K562 (cell line): ENCODE results near the gene DAB1. TPM values are rescaled to one million over a fixed set of nuclear protein-coding genes. Genes with fewer than 3 reads are reported as not detected.

Source experiments
- ATAC-seq: fragments of 200-7000 bp; cut with Tn5 transposase; 3 replicates; pipeline ENCODE4 v1.9.1; 2020; ENCODE audit warnings: moderate library complexity
- BruUV-seq: library from RNA; stranded (reverse); fragments of 400-500 nt; replicated peaks from 2 replicates; lab custom pipeline; 2021; lab: Mats Ljungman, UMichigan
- CTCF ChIA-PET: fragments of 300-600 bp; formaldehyde crosslinking; extraction: SDS; loops from one replicate; lab custom pipeline; 2021; ENCODE audit warnings: low intra/inter-chr PET ratio; lab: Yijun Ruan, JAX
- POLR2A ChIA-PET: fragments of 300-600, 350-650 bp; sonication (Branson Sonifier 250); formaldehyde crosslinking; extraction: SDS; loops from one replicate; lab custom pipeline; 2021; ENCODE audit warnings: antibody characterized with exemption, inconsistent platforms; lab: Yijun Ruan, JAX
- DNase-seq, 4 experiments: peaks; one replicate each; pipeline versions ENCODE4 v3.0.0 to v3.0.0-alpha.2; 2011 to 2018; ENCODE audit warnings: low spot score in 3 of 4, mixed read lengths in 3 of 4; ENCODE audit errors: extremely low read depth in 1 of 4
- FAIRE-seq: peaks from 2 replicates; lab custom pipeline; 2011; peaks lifted over from hg19 to GRCh38; lab: Jason Lieb, UNC
- H2AFZ ChIP-seq: 2 replicates; pipeline ENCODE4 v1.6.0; 2011; ENCODE audit warnings: low read depth, low read length, control low read depth, inconsistent platforms
- H3K27ac ChIP-seq: fragments of 200-600 bp; 3 replicates; pipeline ENCODE4 v1.8.0; 2011; ENCODE audit warnings: low read depth, mild to moderate bottlenecking, control low read depth, inconsistent platforms, low read length, moderate library complexity, mixed read lengths; ENCODE audit errors: extremely low read depth
- H3K27me3 ChIP-seq, 2 experiments: fragments of 300-600 bp in 1 of 2; 2 replicates in 1 of 2; 3 replicates in 1 of 2; pipeline versions ENCODE4 v1.6.0 to v1.8.0; 2011; ENCODE audit warnings: inconsistent platforms in 2 of 2, low read length in 2 of 2, mild to moderate bottlenecking in 1 of 2, mixed read lengths in 1 of 2, moderate library complexity in 1 of 2; ENCODE audit not compliant: control insufficient read depth in 2 of 2, insufficient read depth in 2 of 2
- H3K36me3 ChIP-seq: fragments of 300-600 bp; 3 replicates; pipeline ENCODE4 v1.8.0; 2011; ENCODE audit warnings: mild to moderate bottlenecking, low read length, inconsistent platforms; ENCODE audit not compliant: control insufficient read depth, insufficient read depth
- H3K4me1 ChIP-seq, 2 experiments: fragments of 200-600 bp in 1 of 2; replicated peaks in 1 of 2; 2 replicates in 1 of 2; 3 replicates in 1 of 2; pipeline versions ENCODE4 v1.5.1 to v1.8.0; 2011; ENCODE audit warnings: inconsistent platforms in 2 of 2, low read length in 2 of 2, mild to moderate bottlenecking in 1 of 2, mixed read lengths in 1 of 2, moderate library complexity in 1 of 2; ENCODE audit not compliant: control insufficient read depth in 2 of 2, insufficient read depth in 2 of 2
- H3K4me2 ChIP-seq: 2 replicates; pipeline ENCODE4 v1.6.1; 2011; ENCODE audit warnings: low read length, control low read depth, inconsistent platforms, mixed read lengths; ENCODE audit not compliant: insufficient read depth
- H3K4me3 ChIP-seq: fragments of 200-600 bp; sonication (generic), shearing (Covaris generic); 2 replicates; pipeline ENCODE4 v1.5.1; 2016; ENCODE audit warnings: control low read depth, inconsistent platforms
- H3K79me2 ChIP-seq: fragments of 200-600 bp; 3 replicates; pipeline ENCODE4 v1.8.0; 2011; ENCODE audit warnings: low read length, inconsistent platforms; ENCODE audit not compliant: control insufficient read depth, insufficient read depth
- H3K9ac ChIP-seq, 2 experiments: 2 replicates each; pipeline versions ENCODE4 v1.6.0 to v1.6.1; 2011; ENCODE audit warnings: low read depth in 2 of 2, low read length in 2 of 2, control low read depth in 1 of 2, inconsistent platforms in 1 of 2, mild to moderate bottlenecking in 1 of 2, mixed read lengths in 1 of 2; ENCODE audit not compliant: insufficient read depth in 1 of 2
- H3K9me1 ChIP-seq: one replicate; pipeline ENCODE4 v1.6.0; 2011; ENCODE audit warnings: inconsistent platforms, mild to moderate bottlenecking, low read length, moderate library complexity; ENCODE audit not compliant: control insufficient read depth, insufficient read depth
- H3K9me3 ChIP-seq: replicated peaks from 2 replicates; pipeline ENCODE4 v1.5.1; 2011; ENCODE audit warnings: low read depth, low read length, inconsistent platforms; ENCODE audit not compliant: control insufficient read depth, insufficient read depth
- H4K20me1 ChIP-seq: replicated peaks from 2 replicates; pipeline ENCODE4 v1.6.1; 2011; ENCODE audit warnings: low read length, inconsistent platforms, mixed read lengths; ENCODE audit not compliant: control insufficient read depth, insufficient read depth
- ARNT ChIP-seq, 2 experiments: fragments of 450-650 bp; IDR thresholded peaks; 2 replicates each; pipeline ENCODE4 v1.6.1; 2016; ENCODE audit warnings: mild to moderate bottlenecking in 1 of 2
- CBX5 ChIP-seq: IDR thresholded peaks from 2 replicates; pipeline ENCODE4 v1.6.1; 2014; ENCODE audit warnings: low read depth, borderline replicate concordance
- CTBP1 ChIP-seq: fragments of 450-650 bp; IDR thresholded peaks from 2 replicates; pipeline ENCODE4 v1.6.1; 2016; ENCODE audit warnings: borderline replicate concordance
- MCM5 ChIP-seq: fragments of 450-650 bp; IDR thresholded peaks from 2 replicates; pipeline ENCODE4 v1.6.1; 2016; ENCODE audit warnings: low read depth
- POLR2A ChIP-seq: fragments of 450-650 bp; conservative IDR thresholded peaks from 2 replicates; pipeline ENCODE4 v1.6.1; 2016
- POLR3A ChIP-seq: IDR thresholded peaks from 2 replicates; pipeline ENCODE4 v1.6.1; 2011; ENCODE audit warnings: borderline replicate concordance, mild to moderate bottlenecking, moderate library complexity; ENCODE audit not compliant: insufficient read length, insufficient read depth; ENCODE audit errors: extremely low read depth
- RB1 ChIP-seq: fragments of 450-650 bp; IDR thresholded peaks from 2 replicates; pipeline ENCODE4 v1.6.1; 2017; ENCODE audit warnings: low read depth, mild to moderate bottlenecking
- SMAD1 ChIP-seq: fragments of 150-350 bp; IDR thresholded peaks from 2 replicates; pipeline ENCODE4 v1.6.1; 2014; ENCODE audit warnings: low read length, low read depth; ENCODE audit not compliant: partially characterized antibody
- SP1 ChIP-seq: sonication (generic); formaldehyde crosslinking; IDR thresholded peaks from 2 replicates; pipeline ENCODE4 v1.8.1; 2022; ENCODE audit warnings: mild to moderate bottlenecking, missing genetic modification reagents
- THRB ChIP-seq: fragments of 450-650 bp; formaldehyde crosslinking; conservative IDR thresholded peaks from 2 replicates; pipeline ENCODE4 v1.4.0; 2022; ENCODE audit warnings: mild to moderate bottlenecking, missing genetic modification characterization
- ZFP1 ChIP-seq: fragments of 450-650 bp; formaldehyde crosslinking; IDR thresholded peaks from 2 replicates; pipeline ENCODE4 v1.4.0; 2020; ENCODE audit warnings: mild to moderate bottlenecking, mixed read lengths
- ZNF717 ChIP-seq: fragments of 250-450 bp; sonication (Bioruptor Pico); IDR thresholded peaks from 2 replicates; pipeline ENCODE4 v1.5.0; 2021
- WGBS: fragments of 100-300 bp; shearing (Covaris generic); methylation state at CpG from one replicate; pipeline ENCODE4 v1.1.6; 2016; ENCODE audit warnings: low coverage, mixed read lengths; ENCODE audit not compliant: insufficient coverage; ENCODE audit errors: missing lambda C conversion rate; 5-methylcytosine and 5-hydroxymethylcytosine counted together
- in situ Hi-C: fragments of 300-500 bp; cut with MboI; formaldehyde crosslinking; loops from 4 replicates; pipeline ENCODE4 v1.15.0; 2018; ENCODE audit warnings: inconsistent platforms, mixed read lengths
- intact Hi-C: fragments of 100-400 bp; cut with micrococcal nuclease; formaldehyde crosslinking; loops from 2 replicates; pipeline ENCODE4 v1.14.2; 2022
- polyA plus RNA-seq, 8 experiments: library from polyadenylated mRNA; depleted of rRNA in 4 of 8; stranded (reverse) in 5 of 8; unstranded in 3 of 8; fragments of >200 nt; fragmentation: Nextera tagmentation in 2 of 8; fragmentation: Illumina TruSeq in 1 of 8; extraction: Ambion mirVana in 2 of 8; extraction: Trizol in 1 of 8; gene quantifications; 2 replicates each; pipeline versions ENCODE4 v1.2.1 to v1.2.3, GENCODE V29; 2011 to 2014; ENCODE audit warnings: inconsistent platforms in 1 of 8, missing spikeins in 1 of 8
- total RNA-seq, 7 experiments: library from RNA; depleted of rRNA in 6 of 7; stranded (reverse); fragments of >200 nt in 6 of 7; fragmentation: Illumina TruSeq in 2 of 7; extraction: Trizol in 2 of 7; gene quantifications; 2 replicates each; pipeline versions ENCODE4 v1.2.1 to v1.2.3, GENCODE V29; 2011 to 2021; ENCODE audit warnings: low replicate concordance in 1 of 7
- TF ChIP-seq, protein P1 (sequence below): fragments of 450-650 bp; conservative IDR thresholded peaks from 2 replicates; pipeline ENCODE4 v1.6.1; 2016; ENCODE audit warnings: missing genetic modification characterization, low read depth, mild to moderate bottlenecking, missing compliant biosample characterization, moderate library complexity
- TF ChIP-seq, protein P2 (sequence below): sonication (generic); formaldehyde crosslinking; IDR thresholded peaks from 2 replicates; pipeline ENCODE4 v1.8.1; 2022; ENCODE audit warnings: missing genetic modification reagents
- TF ChIP-seq, protein P3 (sequence below): sonication (generic); formaldehyde crosslinking; IDR thresholded peaks from 2 replicates; pipeline ENCODE4 v1.8.0; 2022; ENCODE audit warnings: mild to moderate bottlenecking, missing genetic modification reagents

DAB1 gene
- total and polyA plus RNA-seq, 9 of the 15 experiments (the other 6 are each of a cell fraction or from before 2014, with no cell fraction given), result not detected

DNA sequence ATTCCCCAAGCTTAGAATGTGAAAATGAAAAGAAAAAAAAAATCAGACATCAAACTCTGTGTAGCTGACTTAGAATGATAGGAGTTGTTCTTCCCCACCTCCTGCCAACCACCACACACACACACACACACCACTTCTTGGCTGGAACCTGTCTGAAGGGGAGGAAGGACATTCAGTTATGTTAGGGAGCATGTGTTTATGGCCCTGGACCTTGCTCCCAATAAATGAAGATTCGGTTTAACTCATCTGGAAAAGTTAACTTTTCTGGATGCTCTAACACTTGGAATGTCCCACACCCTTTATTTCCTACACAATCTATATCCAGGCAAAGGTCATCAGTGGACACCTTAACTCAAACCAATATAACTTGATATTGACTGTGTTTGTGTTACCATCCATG, 112.4 kb downstream of the DAB1 start (continued):
- TF ChIP-seq ZNF717 (CRISPR knock-in tag) (no peak), SMAD1 (no peak), ZFP1 (CRISPR knock-in tag) (no peak), RB1 (no peak), THRB (no peak), POLR3A (no peak), ARNT (IDR thresholded peaks at IDR 0.05) (no peak)

- no peak overlapping the region for H3K9ac ChIP-seq
- no peaks in the 10 kb centered on the region for H4K20me1 ChIP-seq
- TF ChIP-seq, protein P1, sequence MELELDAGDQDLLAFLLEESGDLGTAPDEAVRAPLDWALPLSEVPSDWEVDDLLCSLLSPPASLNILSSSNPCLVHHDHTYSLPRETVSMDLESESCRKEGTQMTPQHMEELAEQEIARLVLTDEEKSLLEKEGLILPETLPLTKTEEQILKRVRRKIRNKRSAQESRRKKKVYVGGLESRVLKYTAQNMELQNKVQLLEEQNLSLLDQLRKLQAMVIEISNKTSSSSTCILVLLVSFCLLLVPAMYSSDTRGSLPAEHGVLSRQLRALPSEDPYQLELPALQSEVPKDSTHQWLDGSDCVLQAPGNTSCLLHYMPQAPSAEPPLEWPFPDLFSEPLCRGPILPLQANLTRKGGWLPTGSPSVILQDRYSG (tag), result no peak
- TF ChIP-seq POLR2A (no peak), CBX5 (no peak), MCM5 (no peak), CTBP1 (no peak), POLR3A (no peak), SP1 (CRISPR knock-in tag) (no peak)
- TF ChIP-seq, protein P2, sequence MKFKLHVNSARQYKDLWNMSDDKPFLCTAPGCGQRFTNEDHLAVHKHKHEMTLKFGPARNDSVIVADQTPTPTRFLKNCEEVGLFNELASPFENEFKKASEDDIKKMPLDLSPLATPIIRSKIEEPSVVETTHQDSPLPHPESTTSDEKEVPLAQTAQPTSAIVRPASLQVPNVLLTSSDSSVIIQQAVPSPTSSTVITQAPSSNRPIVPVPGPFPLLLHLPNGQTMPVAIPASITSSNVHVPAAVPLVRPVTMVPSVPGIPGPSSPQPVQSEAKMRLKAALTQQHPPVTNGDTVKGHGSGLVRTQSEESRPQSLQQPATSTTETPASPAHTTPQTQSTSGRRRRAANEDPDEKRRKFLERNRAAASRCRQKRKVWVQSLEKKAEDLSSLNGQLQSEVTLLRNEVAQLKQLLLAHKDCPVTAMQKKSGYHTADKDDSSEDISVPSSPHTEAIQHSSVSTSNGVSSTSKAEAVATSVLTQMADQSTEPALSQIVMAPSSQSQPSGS (CRISPR knock-in tag), result no peak
- TF ChIP-seq, protein P3, sequence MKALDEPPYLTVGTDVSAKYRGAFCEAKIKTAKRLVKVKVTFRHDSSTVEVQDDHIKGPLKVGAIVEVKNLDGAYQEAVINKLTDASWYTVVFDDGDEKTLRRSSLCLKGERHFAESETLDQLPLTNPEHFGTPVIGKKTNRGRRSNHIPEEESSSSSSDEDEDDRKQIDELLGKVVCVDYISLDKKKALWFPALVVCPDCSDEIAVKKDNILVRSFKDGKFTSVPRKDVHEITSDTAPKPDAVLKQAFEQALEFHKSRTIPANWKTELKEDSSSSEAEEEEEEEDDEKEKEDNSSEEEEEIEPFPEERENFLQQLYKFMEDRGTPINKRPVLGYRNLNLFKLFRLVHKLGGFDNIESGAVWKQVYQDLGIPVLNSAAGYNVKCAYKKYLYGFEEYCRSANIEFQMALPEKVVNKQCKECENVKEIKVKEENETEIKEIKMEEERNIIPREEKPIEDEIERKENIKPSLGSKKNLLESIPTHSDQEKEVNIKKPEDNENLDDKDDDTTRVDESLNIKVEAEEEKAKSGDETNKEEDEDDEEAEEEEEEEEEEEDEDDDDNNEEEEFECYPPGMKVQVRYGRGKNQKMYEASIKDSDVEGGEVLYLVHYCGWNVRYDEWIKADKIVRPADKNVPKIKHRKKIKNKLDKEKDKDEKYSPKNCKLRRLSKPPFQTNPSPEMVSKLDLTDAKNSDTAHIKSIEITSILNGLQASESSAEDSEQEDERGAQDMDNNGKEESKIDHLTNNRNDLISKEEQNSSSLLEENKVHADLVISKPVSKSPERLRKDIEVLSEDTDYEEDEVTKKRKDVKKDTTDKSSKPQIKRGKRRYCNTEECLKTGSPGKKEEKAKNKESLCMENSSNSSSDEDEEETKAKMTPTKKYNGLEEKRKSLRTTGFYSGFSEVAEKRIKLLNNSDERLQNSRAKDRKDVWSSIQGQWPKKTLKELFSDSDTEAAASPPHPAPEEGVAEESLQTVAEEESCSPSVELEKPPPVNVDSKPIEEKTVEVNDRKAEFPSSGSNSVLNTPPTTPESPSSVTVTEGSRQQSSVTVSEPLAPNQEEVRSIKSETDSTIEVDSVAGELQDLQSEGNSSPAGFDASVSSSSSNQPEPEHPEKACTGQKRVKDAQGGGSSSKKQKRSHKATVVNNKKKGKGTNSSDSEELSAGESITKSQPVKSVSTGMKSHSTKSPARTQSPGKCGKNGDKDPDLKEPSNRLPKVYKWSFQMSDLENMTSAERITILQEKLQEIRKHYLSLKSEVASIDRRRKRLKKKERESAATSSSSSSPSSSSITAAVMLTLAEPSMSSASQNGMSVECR (CRISPR knock-in tag), result no peak
- no peak overlapping the region for H3K27ac ChIP-seq
- no peaks in the 10 kb centered on the region for H3K36me3 ChIP-seq
- WGBS, result 2% methylated on average over 5 of the region's 5 CpGs
- H3K79me2 ChIP-seq, result no peaks in the 10 kb centered on the region
- no TSS peak for BruUV-seq
- in situ Hi-C loops, result no loop called here
- FAIRE-seq (no peak), ATAC-seq (no peak), DNase-seq (no peak)
- ChIA-PET CTCF (no interaction called here), POLR2A (no interaction called here)
- H3K9me1 ChIP-seq, result no peaks in the 10 kb centered on the region
- H3K9me3 ChIP-seq, result no peaks in the 10 kb centered on the region
- H3K4me1 ChIP-seq, result no peaks in the 10 kb centered on the region
- H2AFZ ChIP-seq, result no peak overlapping the region
- no peak overlapping the region for H3K4me3 ChIP-seq
- H3K27me3 ChIP-seq, result peaks cover 2 to 6% of the 10 kb centered on the region in 2 experiments; a peak in 2 of 5 replicates
- H3K4me2 ChIP-seq, result no peak overlapping the region
- intact Hi-C loops, result no loop called here
Observed at GRCh38 chr1:57311006-57311405, 112.9 kb downstream of the DAB1 start.
